Measurements from ENCODE around the gene SEMA6D. TPM values are rescaled to one million over a fixed set of nuclear protein-coding genes. Genes with fewer than 3 reads are reported as not detected.

SEMA6D gene
- total RNA-seq, 1 experiment from 2014 or later, result 15.8 TPM

DNA sequence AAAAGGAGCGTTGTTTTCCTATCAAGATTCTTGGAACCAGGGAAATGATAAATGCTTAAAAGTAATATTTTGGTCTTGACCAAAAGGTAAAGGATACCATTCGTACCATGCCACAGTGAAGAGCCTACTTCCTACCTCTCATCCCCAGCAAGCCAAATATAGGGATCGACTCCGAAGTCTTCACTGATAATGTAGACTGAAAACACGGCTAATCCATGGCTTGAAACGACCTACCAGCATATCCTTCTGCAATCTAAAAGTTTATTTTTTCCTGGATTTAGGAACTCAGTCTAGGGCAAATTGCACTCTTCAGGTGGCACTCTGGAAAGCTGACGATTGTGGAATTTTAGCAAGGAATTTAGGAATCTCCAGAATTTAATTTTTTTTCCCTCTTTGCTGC lies 1.9 kb upstream of the SEMA6D start:
- Histone ChIP-seq H3K18ac (ENCODE audit: insufficient read length, low read depth, low read length) (no peak overlapping the region), H2AK5ac (ENCODE audit: insufficient read length, low read length) (no peak overlapping the region), H3K27me3 (ENCODE audit: insufficient read depth, low read length) (peaks cover 16% of the 10 kb centered on the region; the same call in 1 of the 2 replicates), H2BK120ac (ENCODE audit: low read depth, low read length, poor library complexity, severe bottlenecking) (no peak overlapping the region), H3K9me3 (ENCODE audit: control insufficient read depth, low read depth, low read length) (no peaks in the 10 kb centered on the region), H4K5ac (ENCODE audit: insufficient read length, low read depth, low read length) (no peak overlapping the region), H3K4ac (ENCODE audit: low read depth, low read length) (no peak overlapping the region), H3K4me2 (ENCODE audit: insufficient read depth, insufficient read length, low read length) (no peak overlapping the region), H4K20me1 (ENCODE audit: control insufficient read depth, insufficient read depth, insufficient read length) (no peaks in the 10 kb centered on the region), H3K9ac (ENCODE audit: extremely low read depth, insufficient read length, low read length) (no peak overlapping the region), H3K79me1 (ENCODE audit: insufficient read depth, low read depth, low read length, poor library complexity, severe bottlenecking) (no peaks in the 10 kb centered on the region), H4K91ac (ENCODE audit: insufficient read length, low read depth, low read length) (no peak overlapping the region), H2AFZ (ENCODE audit: low read length) (no peak overlapping the region), H3T11ph (ENCODE audit: low read length) (no peak overlapping the region), H3K27ac (ENCODE audit: insufficient read length, low read depth, low read length) (no peak overlapping the region), H2BK15ac (ENCODE audit: low read depth, low read length) (no peak overlapping the region), H2BK20ac (ENCODE audit: low read depth, low read length, poor library complexity, severe bottlenecking) (no peak overlapping the region), H3K4me1 (ENCODE audit: insufficient read depth, low read length) (no peaks in the 10 kb centered on the region), H2BK12ac (ENCODE audit: insufficient read length, low read depth, low read length) (no peak overlapping the region), H4K8ac (replicated peaks; ENCODE audit: insufficient read length, low read depth, low read length) (no peak overlapping the region), H3K14ac (ENCODE audit: insufficient read depth, low read length) (no peak overlapping the region), H3K23me2 (ENCODE audit: insufficient read length, low read depth, low read length, poor library complexity, severe bottlenecking) (peaks cover 13% of the 10 kb centered on the region), H3K79me2 (ENCODE audit: insufficient read depth, low read length) (no peaks in the 10 kb centered on the region; the same call in 1 of the 2 replicates), H2BK5ac (ENCODE audit: insufficient read length, low read length) (no peak overlapping the region), H3K56ac (ENCODE audit: insufficient read length, low read depth, low read length) (no peak overlapping the region), H3K23ac (ENCODE audit: insufficient read length, low read depth, low read length) (no peak overlapping the region)
- TF ChIP-seq, protein P1, sequence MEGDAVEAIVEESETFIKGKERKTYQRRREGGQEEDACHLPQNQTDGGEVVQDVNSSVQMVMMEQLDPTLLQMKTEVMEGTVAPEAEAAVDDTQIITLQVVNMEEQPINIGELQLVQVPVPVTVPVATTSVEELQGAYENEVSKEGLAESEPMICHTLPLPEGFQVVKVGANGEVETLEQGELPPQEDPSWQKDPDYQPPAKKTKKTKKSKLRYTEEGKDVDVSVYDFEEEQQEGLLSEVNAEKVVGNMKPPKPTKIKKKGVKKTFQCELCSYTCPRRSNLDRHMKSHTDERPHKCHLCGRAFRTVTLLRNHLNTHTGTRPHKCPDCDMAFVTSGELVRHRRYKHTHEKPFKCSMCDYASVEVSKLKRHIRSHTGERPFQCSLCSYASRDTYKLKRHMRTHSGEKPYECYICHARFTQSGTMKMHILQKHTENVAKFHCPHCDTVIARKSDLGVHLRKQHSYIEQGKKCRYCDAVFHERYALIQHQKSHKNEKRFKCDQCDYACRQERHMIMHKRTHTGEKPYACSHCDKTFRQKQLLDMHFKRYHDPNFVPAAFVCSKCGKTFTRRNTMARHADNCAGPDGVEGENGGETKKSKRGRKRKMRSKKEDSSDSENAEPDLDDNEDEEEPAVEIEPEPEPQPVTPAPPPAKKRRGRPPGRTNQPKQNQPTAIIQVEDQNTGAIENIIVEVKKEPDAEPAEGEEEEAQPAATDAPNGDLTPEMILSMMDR (conservative IDR thresholded peaks at IDR 0.05), result no peak
- Mint-ChIP-seq H3K27ac (no peak overlapping the region), H3K27me3 (ENCODE audit: low read depth) (peaks cover 37% of the 10 kb centered on the region), H3K9me3 (peaks cover 0 to 3% of the 10 kb centered on the region in 2 experiments; a peak in 1 of 5 replicates), H3K4me3 (no peak overlapping the region), H3K36me3 (ENCODE audit: insufficient read depth in 1 of 3, low read depth in 3 of 3) (no peaks in the 10 kb centered on the region), H3K4me1 (peaks cover 50 to 52% of the 10 kb centered on the region in 2 experiments)
- WGBS (ENCODE audit: extremely low coverage, insufficient read length, low lambda C conversion rate), result no CpG with 5 or more reads among the region's 7 CpGs
- no peak for DNase-seq

Data from H9 (cell line).